ENCODE measurements around the gene LMO3.

Gene LMO3

DNA sequence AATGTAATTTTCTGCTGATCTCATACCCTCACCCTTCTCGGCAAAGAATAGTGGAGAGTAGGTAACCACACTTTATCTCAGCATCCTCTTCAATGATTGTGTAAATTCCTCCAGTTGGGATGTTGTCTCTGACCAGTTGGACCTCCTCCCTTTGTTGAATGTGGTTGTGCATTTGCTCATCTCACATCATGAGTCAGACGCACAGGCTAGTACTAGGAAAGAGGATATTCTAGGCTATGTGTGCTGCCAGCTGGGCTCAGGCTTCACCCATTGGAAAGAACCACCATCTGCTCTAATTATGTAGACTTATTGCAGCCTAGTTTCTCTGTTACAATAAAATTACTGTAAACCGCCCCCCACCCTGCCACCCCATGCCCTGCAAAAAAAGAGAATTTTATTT is 90.3 kb downstream of the LMO3 start (continued):
- TF ChIP-seq, protein P1, sequence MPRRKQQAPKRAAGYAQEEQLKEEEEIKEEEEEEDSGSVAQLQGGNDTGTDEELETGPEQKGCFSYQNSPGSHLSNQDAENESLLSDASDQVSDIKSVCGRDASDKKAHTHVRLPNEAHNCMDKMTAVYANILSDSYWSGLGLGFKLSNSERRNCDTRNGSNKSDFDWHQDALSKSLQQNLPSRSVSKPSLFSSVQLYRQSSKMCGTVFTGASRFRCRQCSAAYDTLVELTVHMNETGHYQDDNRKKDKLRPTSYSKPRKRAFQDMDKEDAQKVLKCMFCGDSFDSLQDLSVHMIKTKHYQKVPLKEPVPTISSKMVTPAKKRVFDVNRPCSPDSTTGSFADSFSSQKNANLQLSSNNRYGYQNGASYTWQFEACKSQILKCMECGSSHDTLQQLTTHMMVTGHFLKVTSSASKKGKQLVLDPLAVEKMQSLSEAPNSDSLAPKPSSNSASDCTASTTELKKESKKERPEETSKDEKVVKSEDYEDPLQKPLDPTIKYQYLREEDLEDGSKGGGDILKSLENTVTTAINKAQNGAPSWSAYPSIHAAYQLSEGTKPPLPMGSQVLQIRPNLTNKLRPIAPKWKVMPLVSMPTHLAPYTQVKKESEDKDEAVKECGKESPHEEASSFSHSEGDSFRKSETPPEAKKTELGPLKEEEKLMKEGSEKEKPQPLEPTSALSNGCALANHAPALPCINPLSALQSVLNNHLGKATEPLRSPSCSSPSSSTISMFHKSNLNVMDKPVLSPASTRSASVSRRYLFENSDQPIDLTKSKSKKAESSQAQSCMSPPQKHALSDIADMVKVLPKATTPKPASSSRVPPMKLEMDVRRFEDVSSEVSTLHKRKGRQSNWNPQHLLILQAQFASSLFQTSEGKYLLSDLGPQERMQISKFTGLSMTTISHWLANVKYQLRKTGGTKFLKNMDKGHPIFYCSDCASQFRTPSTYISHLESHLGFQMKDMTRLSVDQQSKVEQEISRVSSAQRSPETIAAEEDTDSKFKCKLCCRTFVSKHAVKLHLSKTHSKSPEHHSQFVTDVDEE (CRISPR knock-in tag; IDR thresholded peaks at IDR 0.05) = no peak

DNA sequence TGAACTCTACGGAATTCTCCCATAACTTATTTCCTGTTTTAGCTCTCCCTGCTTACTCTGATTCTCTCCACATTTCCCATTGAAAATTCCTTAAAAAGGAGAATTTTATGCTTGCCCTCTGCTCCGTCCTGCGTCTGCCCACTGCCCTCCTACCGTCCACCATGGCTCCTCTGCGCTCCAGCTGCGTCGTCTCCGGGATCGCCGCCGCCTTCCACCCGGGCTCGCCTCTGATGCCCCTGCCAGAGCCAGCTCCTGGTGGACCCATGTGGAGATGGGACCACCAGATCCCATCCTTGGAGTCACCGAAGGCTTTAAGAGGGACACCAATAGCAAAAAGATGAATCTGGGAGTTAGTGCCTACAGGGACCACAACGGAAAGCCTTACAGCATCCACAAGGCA is 92.7 kb downstream of the LMO3 start:
- TF ChIP-seq ZFP3 (CRISPR knock-in tag; IDR thresholded peaks at IDR 0.05) (no peak), PPARA (CRISPR knock-in tag; IDR thresholded peaks at IDR 0.05; ENCODE audit: borderline replicate concordance) (no peak), ZNF70 (CRISPR knock-in tag; IDR thresholded peaks at IDR 0.05) (no peak), SNAI2 (CRISPR knock-in tag; IDR thresholded peaks at IDR 0.05) (no peak), TOX (CRISPR knock-in tag; IDR thresholded peaks at IDR 0.05; ENCODE audit: borderline replicate concordance) (no peak), RARB (CRISPR knock-in tag; IDR thresholded peaks at IDR 0.05) (no peak), ZC3H10 (CRISPR knock-in tag; IDR thresholded peaks at IDR 0.05) (no peak), ISL1 (CRISPR knock-in tag; IDR thresholded peaks at IDR 0.05) (no peak), OSR1 (CRISPR knock-in tag; IDR thresholded peaks at IDR 0.05) (no peak), ARNTL (CRISPR knock-in tag; IDR thresholded peaks at IDR 0.05; ENCODE audit: borderline replicate concordance, low read depth) (no peak), ZNF565 (CRISPR knock-in tag; conservative IDR thresholded peaks at IDR 0.05; ENCODE audit: low read depth) (no peak), ZNF8 (CRISPR knock-in tag; IDR thresholded peaks at IDR 0.05) (no peak), TCF4 (CRISPR knock-in tag; IDR thresholded peaks at IDR 0.05; ENCODE audit: borderline replicate concordance) (no peak)
- TF ChIP-seq, protein P2, sequence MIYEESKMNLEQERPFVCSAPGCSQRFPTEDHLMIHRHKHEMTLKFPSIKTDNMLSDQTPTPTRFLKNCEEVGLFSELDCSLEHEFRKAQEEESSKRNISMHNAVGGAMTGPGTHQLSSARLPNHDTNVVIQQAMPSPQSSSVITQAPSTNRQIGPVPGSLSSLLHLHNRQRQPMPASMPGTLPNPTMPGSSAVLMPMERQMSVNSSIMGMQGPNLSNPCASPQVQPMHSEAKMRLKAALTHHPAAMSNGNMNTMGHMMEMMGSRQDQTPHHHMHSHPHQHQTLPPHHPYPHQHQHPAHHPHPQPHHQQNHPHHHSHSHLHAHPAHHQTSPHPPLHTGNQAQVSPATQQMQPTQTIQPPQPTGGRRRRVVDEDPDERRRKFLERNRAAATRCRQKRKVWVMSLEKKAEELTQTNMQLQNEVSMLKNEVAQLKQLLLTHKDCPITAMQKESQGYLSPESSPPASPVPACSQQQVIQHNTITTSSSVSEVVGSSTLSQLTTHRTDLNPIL (CRISPR knock-in tag; IDR thresholded peaks at IDR 0.05; ENCODE audit: low read depth) = no peak
- TF ChIP-seq, protein P1 (CRISPR knock-in tag; IDR thresholded peaks at IDR 0.05) = no peak
- TF ChIP-seq, protein P3, sequence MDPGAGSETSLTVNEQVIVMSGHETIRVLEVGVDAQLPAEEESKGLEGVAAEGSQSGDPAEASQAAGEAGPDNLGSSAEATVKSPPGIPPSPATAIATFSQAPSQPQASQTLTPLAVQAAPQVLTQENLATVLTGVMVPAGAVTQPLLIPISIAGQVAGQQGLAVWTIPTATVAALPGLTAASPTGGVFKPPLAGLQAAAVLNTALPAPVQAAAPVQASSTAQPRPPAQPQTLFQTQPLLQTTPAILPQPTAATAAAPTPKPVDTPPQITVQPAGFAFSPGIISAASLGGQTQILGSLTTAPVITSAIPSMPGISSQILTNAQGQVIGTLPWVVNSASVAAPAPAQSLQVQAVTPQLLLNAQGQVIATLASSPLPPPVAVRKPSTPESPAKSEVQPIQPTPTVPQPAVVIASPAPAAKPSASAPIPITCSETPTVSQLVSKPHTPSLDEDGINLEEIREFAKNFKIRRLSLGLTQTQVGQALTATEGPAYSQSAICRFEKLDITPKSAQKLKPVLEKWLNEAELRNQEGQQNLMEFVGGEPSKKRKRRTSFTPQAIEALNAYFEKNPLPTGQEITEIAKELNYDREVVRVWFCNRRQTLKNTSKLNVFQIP (CRISPR knock-in tag; IDR thresholded peaks at IDR 0.05; ENCODE audit: borderline replicate concordance, low read depth) = no peak
- ATAC-seq = no peak

DNA sequence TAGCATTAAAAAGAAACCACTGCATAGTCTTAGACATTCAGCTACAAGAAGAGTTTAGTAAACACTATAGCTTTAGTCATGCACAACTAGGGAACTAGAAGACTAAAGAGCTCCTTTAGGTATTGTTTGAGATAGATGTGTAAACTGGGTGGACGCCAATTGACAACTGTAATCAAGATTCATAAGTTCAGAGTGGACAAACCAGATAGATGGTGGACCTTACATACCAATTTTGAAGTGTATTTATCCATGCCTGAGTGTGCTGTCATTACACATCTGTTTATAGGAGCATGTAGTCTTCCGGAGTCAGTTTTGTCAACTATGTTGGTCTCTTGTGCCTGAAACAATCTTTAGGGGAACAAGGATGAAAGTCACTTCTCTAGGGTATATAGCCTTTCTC is 96.6 kb downstream of the LMO3 start:
- TF ChIP-seq PPARA (CRISPR knock-in tag; IDR thresholded peaks at IDR 0.05; ENCODE audit: borderline replicate concordance) = no peak
- TF ChIP-seq BACH2 (CRISPR knock-in tag; IDR thresholded peaks at IDR 0.05; ENCODE audit: borderline replicate concordance) = no peak
- no peak for TF ChIP-seq ZNF70 (CRISPR knock-in tag; IDR thresholded peaks at IDR 0.05)
- TF ChIP-seq ZC3H10 (CRISPR knock-in tag; IDR thresholded peaks at IDR 0.05) = no peak
- TF ChIP-seq, protein P4, sequence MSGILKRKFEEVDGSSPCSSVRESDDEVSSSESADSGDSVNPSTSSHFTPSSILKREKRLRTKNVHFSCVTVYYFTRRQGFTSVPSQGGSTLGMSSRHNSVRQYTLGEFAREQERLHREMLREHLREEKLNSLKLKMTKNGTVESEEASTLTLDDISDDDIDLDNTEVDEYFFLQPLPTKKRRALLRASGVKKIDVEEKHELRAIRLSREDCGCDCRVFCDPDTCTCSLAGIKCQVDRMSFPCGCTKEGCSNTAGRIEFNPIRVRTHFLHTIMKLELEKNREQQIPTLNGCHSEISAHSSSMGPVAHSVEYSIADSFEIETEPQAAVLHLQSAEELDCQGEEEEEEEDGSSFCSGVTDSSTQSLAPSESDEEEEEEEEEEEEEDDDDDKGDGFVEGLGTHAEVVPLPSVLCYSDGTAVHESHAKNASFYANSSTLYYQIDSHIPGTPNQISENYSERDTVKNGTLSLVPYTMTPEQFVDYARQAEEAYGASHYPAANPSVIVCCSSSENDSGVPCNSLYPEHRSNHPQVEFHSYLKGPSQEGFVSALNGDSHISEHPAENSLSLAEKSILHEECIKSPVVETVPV (CRISPR knock-in tag; IDR thresholded peaks at IDR 0.05) = no peak
- TF ChIP-seq, protein P3 (CRISPR knock-in tag; IDR thresholded peaks at IDR 0.05; ENCODE audit: borderline replicate concordance, low read depth) = no peak
- TF ChIP-seq ZNF8 (CRISPR knock-in tag; IDR thresholded peaks at IDR 0.05) = no peak
- no peak for ATAC-seq

Data from SK-N-SH treated with all-trans-retinoic acid at 6 μM for 48 hours (cell line).